ENCODE measurements around the gene STARD3. TPM values are rescaled to one million over a fixed set of nuclear protein-coding genes. Genes with fewer than 3 reads are reported as not detected.
A peak's percentile ranks its signal among the peaks of the same experiment; 100 is the strongest.

Gene STARD3
- total and polyA plus RNA-seq, 2 of the 13 experiments (the other 11 are each of a cell fraction or from before 2014, with no cell fraction given) = 34.6 to 100 TPM

GRCh38 chr17:39699818-39700147 lies 62.8 kb downstream of the STARD3 start, which contains the start of gene ERBB2 (continued):
- TF ChIP-seq HOXA7 (CRISPR knock-in tag; IDR thresholded peaks at IDR 0.05) (no peak), DBP (CRISPR knock-in tag; IDR thresholded peaks at IDR 0.05; ENCODE audit: not compliant biosample characterization) (no peak), SRY (CRISPR knock-in tag; IDR thresholded peaks at IDR 0.05) (0 out of 2 replicates have a peak, but pooled peaks have one; percentile 34), PITX1 (CRISPR knock-in tag; IDR thresholded peaks at IDR 0.05) (no peak), ZNF30 (CRISPR knock-in tag; IDR thresholded peaks at IDR 0.05) (no peak), ZNF326 (CRISPR knock-in tag; IDR thresholded peaks at IDR 0.05; ENCODE audit: borderline replicate concordance) (no peak), XBP1 (CRISPR knock-in tag; IDR thresholded peaks at IDR 0.05) (no peak), SETDB1 (CRISPR knock-in tag; IDR thresholded peaks at IDR 0.05; ENCODE audit: borderline replicate concordance) (no peak), ZNF598 (CRISPR knock-in tag; IDR thresholded peaks at IDR 0.05; ENCODE audit: borderline replicate concordance) (no peak), TEAD3 (CRISPR knock-in tag; optimal IDR thresholded peaks at IDR 0.05; ENCODE audit: borderline replicate concordance) (peak; percentile 98), BATF2 (CRISPR knock-in tag; IDR thresholded peaks at IDR 0.05) (0 out of 2 replicates have a peak, but pooled peaks have one; percentile 66), CEBPB (IDR thresholded peaks at IDR 0.05; ENCODE audit: borderline replicate concordance, low read depth, low read length) (no peak), ZNF512B (CRISPR knock-in tag; IDR thresholded peaks at IDR 0.05; ENCODE audit: borderline replicate concordance) (no peak), ZNF576 (CRISPR knock-in tag; IDR thresholded peaks at IDR 0.05) (no peak), ZNF563 (CRISPR knock-in tag; IDR thresholded peaks at IDR 0.05) (0 out of 2 replicates have a peak, but pooled peaks have one; percentile 51), ZNF749 (CRISPR knock-in tag; IDR thresholded peaks at IDR 0.05; ENCODE audit: borderline replicate concordance) (no peak), BRF2 (CRISPR knock-in tag; IDR thresholded peaks at IDR 0.05) (no peak), ZNF607 (CRISPR knock-in tag; IDR thresholded peaks at IDR 0.05; ENCODE audit: borderline replicate concordance) (no peak), RFX1 (IDR thresholded peaks at IDR 0.05) (no peak), SALL2 (CRISPR knock-in tag; IDR thresholded peaks at IDR 0.05) (no peak), LBX2 (CRISPR knock-in tag; IDR thresholded peaks at IDR 0.05; ENCODE audit: borderline replicate concordance) (no peak), SMARCC2 (IDR thresholded peaks at IDR 0.05) (no peak), KLF9 (CRISPR knock-in tag; IDR thresholded peaks at IDR 0.05; ENCODE audit: low read depth) (no peak), ZBTB33 (CRISPR knock-in tag; IDR thresholded peaks at IDR 0.05) (no peak)

Measured in HepG2 (cell line).